NCI-H2171 treated with DMSO at 0.1 percent for 48 hours (cell line): ENCODE measurements around the gene PTPRM.
A peak's percentile ranks its signal among the peaks of the same experiment; 100 is the strongest.
"Not testable (repeated sequence)": the region's sequence is repeated elsewhere in the genome, so short reads cannot be mapped to it uniquely, and the experiment has no call there.

Source experiments
- DNase-seq: peaks from one replicate; lab custom pipeline; 2025; lab: John Stamatoyannopoulos, UW

Gene PTPRM

GRCh38 chr18:7726522-7726921, 159.4 kb downstream of the PTPRM start:
- DNase-seq: no peak

GRCh38 chr18:7727361-7728076, 160.4 kb downstream of the PTPRM start:
- DNase-seq: no peak

GRCh38 chr18:7728297-7728696, 161.2 kb downstream of the PTPRM start:
- DNase-seq: no peak

- DNase-seq: no peak
These were observed 162.8 kb downstream of the PTPRM start for GRCh38 chr18:7729868-7730267.

- no peak for DNase-seq
These were observed 163.6 kb downstream of the PTPRM start for GRCh38 chr18:7730682-7731081.

GRCh38 chr18:7733642-7734041, 166.5 kb downstream of the PTPRM start:
- DNase-seq: peak; percentile 11

- no peak for DNase-seq
These were observed 168.1 kb downstream of the PTPRM start for GRCh38 chr18:7735196-7735595.

GRCh38 chr18:7735626-7736175, 168.6 kb downstream of the PTPRM start:
- no peak for DNase-seq

GRCh38 chr18:7736526-7736925, 169.4 kb downstream of the PTPRM start:
- not testable (repeated sequence) for DNase-seq

- no peak for DNase-seq
These were observed 170.4 kb downstream of the PTPRM start for GRCh38 chr18:7737550-7737949.

- DNase-seq: no peak
These were observed 173.7 kb downstream of the PTPRM start for GRCh38 chr18:7740821-7741220.

- peak; percentile 40 for DNase-seq
These were observed 174.5 kb downstream of the PTPRM start for GRCh38 chr18:7741640-7742039.

- no peak for DNase-seq
These were observed 175.1 kb downstream of the PTPRM start for GRCh38 chr18:7742224-7742623.

- DNase-seq: no peak
These were observed 176.1 kb downstream of the PTPRM start for GRCh38 chr18:7743256-7743655.

GRCh38 chr18:7746106-7746505, 179.0 kb downstream of the PTPRM start:
- no peak for DNase-seq

GRCh38 chr18:7748251-7749007, 181.3 kb downstream of the PTPRM start:
- no peak for DNase-seq

- DNase-seq: no peak
These were observed 181.9 kb downstream of the PTPRM start for GRCh38 chr18:7749008-7749405.

- DNase-seq: no peak
These were observed 182.4 kb downstream of the PTPRM start for GRCh38 chr18:7749510-7749981.

- DNase-seq: no peak
These were observed 183.1 kb downstream of the PTPRM start for GRCh38 chr18:7750095-7750663.

- no peak for DNase-seq
These were observed 183.8 kb downstream of the PTPRM start for GRCh38 chr18:7750966-7751365.

- DNase-seq: no peak
These were observed 187.1 kb downstream of the PTPRM start for GRCh38 chr18:7754258-7754657.

- no peak for DNase-seq
These were observed 187.6 kb downstream of the PTPRM start for GRCh38 chr18:7754725-7755181.
